GM19467 (cell line): ENCODE data around the gene TMEM219.
"Not testable (repeated sequence)": the region's sequence is repeated elsewhere in the genome, so short reads cannot be mapped to it uniquely, and the experiment has no call there.

Experiments
- ATAC-seq: cut with Tn5 transposase; IDR thresholded peaks from one replicate; pipeline ENCODE4 v1.9.1; 2021; ENCODE audit warnings: mild to moderate bottlenecking, moderate library complexity; ENCODE audit not compliant: unreplicated experiment

TMEM219 gene

DNA sequence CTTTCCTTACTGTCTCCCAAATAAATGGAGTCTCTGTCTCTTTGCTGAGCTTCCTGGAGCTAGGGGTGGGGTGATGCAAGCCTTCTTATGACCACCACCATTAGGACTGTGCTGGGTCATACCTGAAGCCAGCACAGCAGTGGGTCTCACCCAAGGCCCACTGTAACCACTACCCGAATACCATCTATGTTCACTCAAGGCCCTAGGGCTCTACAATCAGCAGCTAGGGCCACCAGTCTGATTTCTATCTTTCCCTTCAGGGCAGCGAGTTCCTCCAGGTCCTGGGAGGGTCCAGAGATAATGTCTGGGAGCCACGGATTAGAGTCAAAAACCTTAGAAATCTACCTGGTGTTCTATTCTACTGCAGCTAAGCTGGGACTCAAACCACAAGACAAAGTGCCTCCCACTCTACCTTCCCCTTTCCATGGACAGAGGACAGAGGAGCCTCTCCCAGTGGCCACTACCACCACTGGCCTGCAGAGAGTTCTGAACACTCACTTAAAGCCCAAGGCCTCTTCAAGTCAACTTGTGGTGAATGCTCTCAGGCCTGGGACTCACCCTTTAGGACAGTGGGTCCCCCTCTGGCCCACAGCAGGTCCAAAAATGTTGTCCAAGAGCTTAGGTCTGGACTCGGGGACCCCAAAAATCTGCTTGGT is 10.9 kb upstream of the TMEM219 start:
- no peak for ATAC-seq

DNA sequence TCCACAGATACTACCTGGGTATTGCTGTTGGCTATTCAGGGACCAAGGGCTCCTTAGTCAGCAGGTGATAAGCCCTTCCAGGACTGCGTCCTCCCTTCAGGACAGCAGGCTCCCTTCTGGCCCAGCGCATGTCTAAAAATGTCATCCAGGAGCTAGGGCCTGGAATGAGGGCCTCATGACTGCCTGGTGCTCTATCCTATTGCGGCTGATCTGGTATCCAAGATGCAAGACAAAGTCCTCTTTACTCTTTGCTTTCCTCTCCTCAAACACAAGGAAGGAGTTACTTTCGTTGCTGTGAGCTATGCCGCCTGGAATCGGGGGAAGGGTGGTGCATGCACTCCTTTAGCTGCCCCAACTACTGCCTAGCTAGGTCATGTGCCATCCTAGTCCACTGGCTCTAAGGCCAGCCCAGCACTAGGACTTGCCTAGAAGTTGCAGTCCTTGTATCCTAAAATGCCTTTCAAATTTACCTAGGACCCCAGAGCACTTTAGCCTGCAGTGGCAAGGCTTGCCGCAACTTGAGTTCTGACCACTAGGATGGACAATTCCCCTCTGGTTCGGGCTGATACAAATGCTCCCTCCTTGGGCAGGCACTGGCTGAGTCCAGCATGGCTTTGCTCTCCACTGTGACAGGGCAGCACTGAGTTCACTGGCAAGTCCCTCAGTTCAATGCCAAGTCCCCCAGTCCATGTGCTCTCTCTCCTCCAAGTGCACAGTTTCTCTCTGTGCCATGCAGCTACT is 10.1 kb upstream of the TMEM219 start:
- ATAC-seq: no peak

DNA sequence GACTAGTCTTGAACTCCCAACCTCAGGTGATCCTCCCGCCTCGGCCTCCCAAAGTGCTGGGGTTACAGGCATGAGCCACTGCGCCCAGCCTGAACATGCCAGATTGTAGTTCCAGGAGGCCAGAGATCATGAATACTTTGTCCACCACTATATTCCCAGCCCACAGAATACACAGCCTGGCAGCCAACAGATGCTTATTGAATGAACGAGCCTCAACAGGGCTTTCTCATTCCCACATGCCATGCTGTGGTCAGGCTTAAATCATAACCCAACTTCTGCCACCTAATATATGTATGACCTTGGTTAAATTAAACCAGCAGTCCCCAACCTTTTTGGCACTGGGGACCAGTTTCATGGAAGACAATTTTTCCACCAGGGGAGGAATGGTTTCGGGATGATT is 3.1 kb upstream of the TMEM219 start:
- no peak for ATAC-seq

DNA sequence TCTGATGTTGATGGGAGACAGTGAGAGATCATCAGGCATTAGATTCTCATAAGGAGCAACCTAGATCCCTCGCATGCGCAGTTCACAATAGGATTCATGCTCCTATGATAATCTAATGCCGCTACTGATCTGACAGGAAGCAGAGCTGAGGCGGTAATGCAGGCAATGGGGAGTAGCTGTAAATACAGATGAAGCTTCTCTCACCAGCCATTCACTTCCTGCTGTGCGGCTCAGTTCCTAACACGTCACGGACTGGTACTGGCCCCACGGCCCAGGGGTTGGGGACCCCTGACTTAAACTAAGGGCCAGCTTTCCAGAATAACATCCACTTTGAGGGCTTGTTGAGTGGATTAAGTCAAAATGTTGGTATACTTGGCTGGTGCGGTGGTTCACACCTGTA is 2.6 kb upstream of the TMEM219 start:
- ATAC-seq: no peak

DNA sequence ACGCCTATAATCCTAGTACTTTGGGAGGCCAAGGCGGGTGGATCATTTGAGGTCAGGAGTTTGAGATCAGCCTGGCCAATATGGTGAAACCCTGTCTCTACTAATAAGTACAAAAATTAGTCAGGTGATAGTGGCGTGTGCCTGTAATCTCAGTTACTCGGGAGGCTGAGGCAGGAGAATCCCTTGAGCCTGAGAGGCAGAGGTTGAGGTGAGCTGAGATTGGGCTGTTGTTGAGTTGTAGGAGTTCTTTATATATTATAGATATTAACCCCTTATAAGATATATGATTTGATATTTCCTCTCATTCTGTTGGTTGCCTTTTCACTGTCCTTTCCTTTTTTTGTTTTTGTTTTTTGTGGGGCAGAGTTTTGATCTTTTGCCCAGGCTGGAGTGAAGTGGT is 2.1 kb upstream of the TMEM219 start:
- ATAC-seq: not testable (repeated sequence)

DNA sequence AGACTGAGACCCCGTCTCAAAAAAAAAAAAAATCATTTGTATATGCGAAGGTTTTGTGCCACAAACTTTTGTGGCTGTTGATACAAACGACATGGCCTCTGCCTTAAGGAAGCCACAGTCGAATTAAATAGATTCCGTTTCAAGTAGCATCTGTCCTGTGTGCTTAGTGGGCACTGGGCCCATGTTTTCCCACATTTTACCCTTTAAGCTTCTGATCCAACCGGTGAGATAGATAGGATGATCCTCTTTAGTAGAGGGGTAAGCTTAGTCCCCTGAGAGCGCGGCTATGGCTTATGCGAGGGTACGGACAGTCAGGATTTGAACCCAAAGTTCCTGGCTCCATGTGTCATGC is 776 bp upstream of the TMEM219 start:
- no peak for ATAC-seq

DNA sequence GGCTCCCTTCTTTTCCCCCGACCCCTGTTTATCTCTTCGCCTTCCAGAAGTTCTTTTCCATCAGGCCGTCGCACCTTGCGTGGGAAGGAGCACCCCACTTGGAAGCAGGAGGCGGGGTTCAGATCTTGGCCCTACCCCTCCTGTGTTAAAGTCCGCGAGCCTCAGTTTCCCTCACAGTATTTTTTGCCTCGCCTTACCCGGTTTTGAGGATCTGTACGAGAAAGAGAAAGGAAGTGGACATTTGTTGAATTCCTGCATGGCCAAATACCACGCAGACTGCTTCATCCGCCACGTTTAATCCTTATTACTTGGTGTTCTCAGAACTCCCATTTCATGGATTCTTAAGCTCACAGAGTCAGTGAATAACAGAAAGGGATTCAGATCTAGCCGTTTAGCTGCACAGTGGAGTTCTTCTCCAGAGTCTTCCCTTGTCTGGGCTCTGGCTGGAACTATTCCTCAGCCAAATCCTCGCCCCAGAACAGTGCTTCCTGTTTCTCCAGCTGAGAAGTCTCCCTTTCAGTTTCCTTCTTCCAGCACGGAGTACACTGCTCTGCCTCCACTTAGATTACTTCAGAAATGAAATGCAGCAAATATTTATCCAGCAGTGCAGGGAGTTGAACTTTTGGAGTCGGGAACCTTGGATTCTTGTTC is 590 bp downstream of the TMEM219 start:
- ATAC-seq: no peak

DNA sequence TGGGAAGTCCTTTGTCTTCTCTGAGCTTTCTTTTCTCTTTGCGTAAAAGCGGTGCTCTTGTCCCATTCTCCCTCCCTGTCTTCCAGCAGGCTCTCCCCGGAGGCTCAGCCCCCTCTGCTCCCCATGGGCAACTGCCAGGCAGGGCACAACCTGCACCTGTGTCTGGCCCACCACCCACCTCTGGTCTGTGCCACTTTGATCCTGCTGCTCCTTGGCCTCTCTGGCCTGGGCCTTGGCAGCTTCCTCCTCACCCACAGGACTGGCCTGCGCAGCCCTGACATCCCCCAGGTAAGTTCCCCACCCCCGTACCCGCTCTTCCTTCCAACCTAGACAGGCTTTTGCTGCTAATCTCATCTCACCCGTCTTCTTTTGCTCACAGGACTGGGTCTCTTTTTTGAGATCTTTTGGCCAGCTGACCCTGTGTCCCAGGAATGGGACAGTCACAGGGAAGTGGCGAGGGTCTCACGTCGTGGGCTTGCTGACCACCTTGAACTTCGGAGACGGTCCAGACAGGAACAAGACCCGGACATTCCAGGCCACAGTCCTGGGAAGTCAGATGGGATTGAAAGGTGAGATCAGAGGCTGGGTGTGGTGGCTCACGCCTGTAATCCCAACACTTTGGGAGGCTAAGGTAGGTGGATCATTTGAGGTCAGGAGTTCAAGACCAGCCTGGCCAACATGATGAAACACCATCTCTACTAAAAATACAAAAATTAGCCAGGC is 1.3 kb downstream of the TMEM219 start:
- no peak for ATAC-seq

DNA sequence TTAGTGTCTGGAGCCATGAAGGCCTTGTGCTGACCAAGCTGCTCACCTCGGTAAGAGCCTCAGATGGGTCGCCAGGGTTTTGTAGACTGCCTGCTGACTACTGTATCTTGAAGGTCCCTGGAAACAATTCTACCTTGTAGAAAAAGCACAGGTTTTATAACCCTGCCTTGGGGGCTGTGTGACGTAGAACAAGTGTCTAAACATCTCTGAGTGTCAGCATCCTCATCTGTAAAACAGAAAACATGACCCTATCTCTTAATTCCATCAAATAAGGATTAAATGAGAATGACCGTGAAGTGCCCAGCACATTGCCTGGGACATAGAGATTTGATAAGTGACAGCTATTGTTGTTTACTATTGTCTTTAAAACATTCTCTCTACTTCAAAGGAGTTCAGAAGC is 6.3 kb downstream of the TMEM219 start:
- ATAC-seq: no peak

DNA sequence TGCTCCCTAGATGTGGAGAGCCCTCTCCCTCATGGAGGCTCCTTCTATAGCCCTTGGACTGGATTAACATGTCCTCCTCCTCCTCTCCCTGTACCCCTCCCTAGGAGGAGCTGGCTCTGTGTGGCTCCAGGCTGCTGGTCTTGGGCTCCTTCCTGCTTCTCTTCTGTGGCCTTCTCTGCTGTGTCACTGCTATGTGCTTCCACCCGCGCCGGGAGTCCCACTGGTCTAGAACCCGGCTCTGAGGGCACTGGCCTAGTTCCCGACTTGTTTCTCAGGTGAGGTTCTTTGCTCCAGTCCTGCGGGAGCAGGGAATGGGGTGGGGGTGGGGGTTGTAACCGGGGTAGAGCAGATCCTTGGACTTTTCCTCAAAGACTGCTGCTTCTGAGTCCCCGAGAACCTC is 9.4 kb downstream of the TMEM219 start:
- ATAC-seq: no peak

DNA sequence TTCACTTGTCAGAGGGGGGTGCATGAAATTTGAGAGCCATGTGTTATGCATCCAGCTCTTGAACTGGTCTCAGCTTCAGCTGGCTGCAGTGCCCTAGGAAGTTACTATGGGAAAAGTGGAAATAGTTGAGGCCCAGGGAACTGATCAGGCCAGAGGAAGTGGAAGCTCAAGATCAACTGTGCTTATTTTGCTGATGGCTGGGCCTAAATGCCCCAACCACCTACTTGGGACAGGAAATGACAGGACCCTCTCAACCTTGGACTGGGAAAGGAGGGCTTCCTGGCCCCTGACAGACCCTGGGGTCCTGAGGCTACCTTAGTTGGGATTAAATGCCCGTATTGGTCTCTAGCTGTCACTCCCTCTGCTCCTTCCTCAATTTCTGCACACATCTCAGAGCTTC is 10.6 kb downstream of the TMEM219 start:
- ATAC-seq: no peak

DNA sequence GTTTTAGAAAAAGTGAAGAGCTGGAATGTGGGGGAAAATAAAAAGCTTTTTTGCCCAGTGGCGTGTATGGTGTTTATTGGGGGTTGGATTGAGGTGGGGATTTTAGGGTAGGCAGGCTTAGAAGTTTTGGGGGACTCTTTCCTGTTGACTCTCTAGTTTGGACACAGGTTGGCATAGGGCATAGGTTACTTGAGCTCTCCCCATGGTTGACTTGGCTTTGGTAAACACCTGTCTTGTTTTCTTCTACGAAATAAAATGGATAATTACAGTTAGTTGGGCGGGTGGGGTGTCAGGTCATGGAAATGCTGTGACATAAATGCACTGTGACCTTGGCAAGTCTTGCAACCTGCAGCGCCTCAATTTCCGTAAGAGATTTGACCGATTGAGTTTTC is 11.1 kb downstream of the TMEM219 start:
- ATAC-seq: no peak

DNA sequence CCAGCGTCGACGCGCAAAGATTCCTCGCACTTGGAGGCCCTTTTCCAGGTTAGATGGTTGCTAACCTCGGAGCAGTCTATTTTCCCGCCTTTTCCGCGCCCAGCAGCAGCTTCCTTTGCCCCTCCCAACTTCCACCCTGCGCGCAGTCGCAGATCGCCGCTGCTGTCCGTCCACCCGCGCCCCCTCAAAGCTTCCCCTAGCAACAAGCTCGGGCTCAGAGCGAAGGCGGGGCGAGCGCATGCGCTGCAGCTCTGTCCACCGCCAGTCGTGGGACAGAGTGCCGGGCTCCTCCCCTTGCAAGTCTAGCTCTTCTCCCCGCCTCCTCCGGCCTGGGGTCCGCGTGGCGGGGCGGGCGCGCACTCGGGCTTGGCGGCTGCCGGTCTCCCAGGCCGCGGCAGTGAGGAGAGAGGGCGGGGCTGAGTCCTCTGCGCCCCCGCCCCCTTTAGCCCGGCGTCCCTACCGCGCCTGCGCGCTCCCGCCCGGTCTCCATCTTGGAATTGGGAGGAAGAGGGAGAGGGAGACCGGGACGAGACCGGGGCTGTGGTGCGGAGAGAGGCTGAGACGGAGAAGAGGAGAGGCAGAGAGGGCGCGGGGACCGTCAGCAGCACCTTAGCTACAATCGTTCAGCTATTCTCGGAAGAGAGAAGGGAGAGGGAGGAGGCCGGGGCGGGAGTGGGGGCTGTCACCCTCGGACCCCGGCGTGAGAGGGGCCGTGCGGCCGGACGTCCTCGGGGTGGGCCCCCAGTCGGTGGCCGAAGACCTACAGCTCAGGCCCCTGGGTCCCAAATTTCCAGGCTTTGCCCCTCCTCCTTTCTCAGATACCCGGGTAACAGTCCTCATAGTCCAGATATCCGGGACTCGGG is 11.7 kb downstream of the TMEM219 start, which contains the start of gene TAOK2:
Gene TAOK2, plus strand, starts transcription at position 485 of the 863 bp plus-strand sequence. CDS start 3,905 bp downstream, outside the sequence.
- peak; percentile 95 for ATAC-seq

DNA sequence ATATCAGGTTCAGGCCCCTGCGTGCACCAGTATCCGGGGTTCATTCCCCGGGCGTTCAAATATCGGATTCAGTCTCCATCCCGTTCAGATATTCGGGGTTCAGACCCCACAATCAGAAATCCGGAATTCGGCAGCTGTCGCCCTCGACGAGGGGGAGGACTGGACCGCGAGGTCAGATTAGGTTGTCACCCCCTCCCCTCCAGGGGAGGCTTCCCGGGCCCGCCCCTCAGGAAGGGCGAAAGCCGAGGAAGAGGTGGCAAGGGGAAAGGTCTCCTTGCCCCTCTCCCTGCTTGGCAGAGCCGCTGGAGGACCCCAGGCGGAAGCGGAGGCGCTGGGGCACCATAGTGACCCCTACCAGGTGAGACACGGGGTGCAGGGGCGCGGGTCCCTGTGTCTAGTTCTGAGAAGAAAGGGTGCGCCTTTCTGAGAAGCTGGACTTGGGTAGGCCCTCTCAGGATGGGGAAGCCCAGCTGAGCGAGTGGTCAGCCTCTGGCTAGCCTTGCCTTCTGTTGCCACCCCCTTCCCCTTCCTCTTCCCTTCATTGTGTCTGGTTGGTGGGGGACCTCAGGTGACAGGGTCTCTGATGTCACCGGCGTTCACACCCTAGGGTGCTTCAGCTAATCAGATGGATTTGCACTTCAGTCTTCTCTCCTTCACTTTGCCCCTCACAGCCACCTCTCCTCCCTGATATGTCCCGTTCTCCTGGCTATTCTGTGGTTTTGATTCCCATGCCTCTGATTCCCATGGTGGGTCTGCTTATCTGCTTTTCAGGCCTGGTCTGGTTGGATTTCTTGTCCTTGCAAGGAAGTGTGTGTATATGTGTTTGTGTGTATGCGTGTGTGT is 12.6 kb downstream of the TMEM219 start:
- no peak for ATAC-seq

DNA sequence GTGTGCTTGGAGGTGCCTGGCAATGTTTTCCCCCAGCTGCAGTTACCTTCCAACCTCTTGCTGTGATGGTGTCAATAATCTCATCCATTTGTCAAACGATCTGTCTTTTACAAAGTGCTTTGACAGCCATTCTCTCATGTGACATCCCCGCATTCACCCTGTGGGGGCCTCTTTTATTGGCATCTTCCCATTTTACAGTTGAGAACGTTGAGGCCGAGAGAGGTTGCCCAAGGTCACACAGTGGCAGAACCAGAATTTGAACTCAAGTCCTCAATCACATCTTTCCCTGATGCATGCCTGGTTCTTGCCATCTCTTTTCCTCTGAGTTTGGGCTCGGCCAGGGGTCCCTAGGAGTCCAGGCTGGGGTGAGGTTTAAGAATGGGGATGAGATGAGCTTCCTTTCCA is 13.3 kb downstream of the TMEM219 start:
- ATAC-seq: no peak

DNA sequence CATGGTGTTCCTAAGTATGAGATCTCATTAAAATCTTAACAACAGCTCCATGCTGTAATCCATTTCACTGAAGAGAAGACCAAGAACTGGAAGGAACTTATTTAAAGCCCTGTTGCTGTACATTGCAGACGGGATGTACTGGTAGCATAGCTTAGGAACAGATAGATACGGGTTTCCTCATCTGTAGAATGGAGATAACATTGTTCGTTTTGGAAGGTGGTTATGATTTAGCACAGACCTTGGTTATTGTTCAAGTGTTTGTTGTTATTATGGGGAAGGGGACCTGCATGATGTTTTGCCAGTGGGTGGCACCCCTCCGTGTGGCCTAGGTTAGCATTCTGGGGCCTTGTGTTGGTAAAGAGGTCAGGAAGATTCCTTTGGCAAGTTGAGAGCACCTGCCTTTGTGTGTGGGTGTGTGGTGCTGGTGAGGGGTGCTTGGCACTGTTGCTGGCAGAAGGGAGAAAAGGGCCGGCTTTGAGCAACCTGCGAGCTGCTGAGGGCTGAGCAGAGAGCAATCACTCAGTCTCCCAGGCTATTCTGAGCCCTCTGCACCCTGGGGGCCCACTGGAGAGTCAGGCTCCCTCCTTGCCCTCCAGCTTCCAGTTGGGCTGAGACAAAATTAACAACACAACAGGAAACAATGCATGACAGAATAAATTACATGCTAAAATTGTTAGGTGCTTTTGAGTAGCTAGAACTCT is 14.1 kb downstream of the TMEM219 start:
- ATAC-seq: no peak

DNA sequence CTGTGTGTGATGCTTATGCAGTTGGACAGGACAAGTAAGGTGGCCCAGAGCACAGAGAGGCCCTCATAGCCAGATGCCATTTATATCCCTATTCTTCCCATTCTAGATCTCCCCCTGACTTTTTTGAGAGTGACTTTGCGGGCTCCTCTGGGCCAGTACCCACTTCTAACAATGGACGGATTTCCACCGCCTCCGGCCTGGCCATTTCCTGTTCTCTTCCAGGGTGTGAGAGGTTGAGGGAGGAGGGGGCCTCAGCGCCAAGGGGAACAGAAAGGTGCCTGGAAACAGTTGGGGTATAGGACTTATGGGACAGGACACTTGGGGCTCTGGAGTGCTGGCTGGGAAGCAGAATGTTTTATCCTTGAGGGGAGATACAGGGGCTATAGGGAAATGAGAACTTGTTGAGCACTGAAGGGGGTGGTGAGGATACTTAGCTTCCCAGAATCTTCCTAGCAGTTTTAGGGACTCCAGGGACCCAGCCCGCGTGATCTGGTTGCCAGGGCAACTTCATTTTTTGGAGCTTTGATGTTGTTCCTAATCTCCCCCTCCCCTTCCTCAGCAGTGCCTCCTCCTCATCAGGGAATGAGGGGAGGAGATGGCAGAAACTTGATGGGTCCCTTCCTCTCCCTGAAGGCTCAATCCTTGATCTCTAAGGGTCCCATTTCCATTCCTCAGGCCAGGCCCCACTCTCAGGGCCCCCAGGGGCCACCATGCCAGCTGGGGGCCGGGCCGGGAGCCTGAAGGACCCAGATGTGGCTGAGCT is 15.4 kb downstream of the TMEM219 start:
- ATAC-seq: no peak

DNA sequence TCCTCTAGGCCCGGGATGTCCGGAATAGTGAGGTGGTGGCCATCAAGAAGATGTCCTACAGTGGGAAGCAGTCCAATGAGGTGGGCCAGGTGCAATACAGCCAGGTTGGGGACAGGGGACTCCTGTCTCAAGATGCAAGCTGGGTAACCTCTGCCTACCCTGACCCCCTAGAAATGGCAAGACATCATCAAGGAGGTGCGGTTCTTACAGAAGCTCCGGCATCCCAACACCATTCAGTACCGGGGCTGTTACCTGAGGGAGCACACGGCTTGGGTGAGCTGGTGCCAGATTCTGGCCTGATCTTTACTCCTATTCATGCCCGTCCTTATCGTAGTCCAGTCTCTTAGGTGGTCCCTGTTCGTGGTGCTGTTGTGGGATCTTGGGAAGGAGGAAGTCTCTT is 16.2 kb downstream of the TMEM219 start:
- ATAC-seq: no peak
